Sigmoid colon (tissue), 3 donors: ENCODE measurements around the gene QRFP.

Experiments used
- POLR2A ChIP-seq, 2 donors: fragments of 450-650 bp; IDR thresholded peaks; one replicate each; pipeline ENCODE4 v1.6.1; 2016; ENCODE audit warnings: antibody characterized with exemption in 2 of 2, mild to moderate bottlenecking in 2 of 2, moderate library complexity in 2 of 2
- TF ChIP-seq, protein P1 (sequence below), 4 experiments: fragments of 450-650 bp in 3 of 4; fragments of 200-600 bp in 1 of 4; IDR thresholded peaks; one replicate each; pipeline ENCODE4 v1.5.1; 2016 to 2019; ENCODE audit warnings: antibody characterized with exemption in 4 of 4, mild to moderate bottlenecking in 3 of 4, moderate library complexity in 2 of 4

DNA sequence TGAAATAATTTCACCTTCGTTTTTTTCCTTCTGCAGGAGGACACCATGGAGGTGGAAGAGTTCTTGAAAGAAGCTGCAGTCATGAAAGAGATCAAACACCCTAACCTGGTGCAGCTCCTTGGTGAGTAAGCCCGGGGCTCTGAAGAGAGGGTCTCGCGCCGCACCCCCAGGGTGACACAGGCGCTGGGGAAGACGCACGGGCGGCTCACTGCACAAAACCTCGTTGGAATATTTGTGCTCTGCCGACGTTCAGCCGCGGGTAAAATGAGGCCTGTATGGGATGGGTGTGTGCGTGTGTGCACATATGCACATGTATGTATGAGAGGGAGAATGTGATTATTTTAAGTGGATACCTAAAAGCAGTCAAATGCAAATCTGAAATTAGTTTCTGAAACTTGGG is 24.5 kb downstream of the QRFP start:
- TF ChIP-seq, protein P1, sequence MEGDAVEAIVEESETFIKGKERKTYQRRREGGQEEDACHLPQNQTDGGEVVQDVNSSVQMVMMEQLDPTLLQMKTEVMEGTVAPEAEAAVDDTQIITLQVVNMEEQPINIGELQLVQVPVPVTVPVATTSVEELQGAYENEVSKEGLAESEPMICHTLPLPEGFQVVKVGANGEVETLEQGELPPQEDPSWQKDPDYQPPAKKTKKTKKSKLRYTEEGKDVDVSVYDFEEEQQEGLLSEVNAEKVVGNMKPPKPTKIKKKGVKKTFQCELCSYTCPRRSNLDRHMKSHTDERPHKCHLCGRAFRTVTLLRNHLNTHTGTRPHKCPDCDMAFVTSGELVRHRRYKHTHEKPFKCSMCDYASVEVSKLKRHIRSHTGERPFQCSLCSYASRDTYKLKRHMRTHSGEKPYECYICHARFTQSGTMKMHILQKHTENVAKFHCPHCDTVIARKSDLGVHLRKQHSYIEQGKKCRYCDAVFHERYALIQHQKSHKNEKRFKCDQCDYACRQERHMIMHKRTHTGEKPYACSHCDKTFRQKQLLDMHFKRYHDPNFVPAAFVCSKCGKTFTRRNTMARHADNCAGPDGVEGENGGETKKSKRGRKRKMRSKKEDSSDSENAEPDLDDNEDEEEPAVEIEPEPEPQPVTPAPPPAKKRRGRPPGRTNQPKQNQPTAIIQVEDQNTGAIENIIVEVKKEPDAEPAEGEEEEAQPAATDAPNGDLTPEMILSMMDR (IDR thresholded peaks at IDR 0.05), result no peak
- TF ChIP-seq POLR2A (IDR thresholded peaks at IDR 0.05), result no peak
